Measurements from ENCODE around the gene EPHA10.

Gene EPHA10

DNA sequence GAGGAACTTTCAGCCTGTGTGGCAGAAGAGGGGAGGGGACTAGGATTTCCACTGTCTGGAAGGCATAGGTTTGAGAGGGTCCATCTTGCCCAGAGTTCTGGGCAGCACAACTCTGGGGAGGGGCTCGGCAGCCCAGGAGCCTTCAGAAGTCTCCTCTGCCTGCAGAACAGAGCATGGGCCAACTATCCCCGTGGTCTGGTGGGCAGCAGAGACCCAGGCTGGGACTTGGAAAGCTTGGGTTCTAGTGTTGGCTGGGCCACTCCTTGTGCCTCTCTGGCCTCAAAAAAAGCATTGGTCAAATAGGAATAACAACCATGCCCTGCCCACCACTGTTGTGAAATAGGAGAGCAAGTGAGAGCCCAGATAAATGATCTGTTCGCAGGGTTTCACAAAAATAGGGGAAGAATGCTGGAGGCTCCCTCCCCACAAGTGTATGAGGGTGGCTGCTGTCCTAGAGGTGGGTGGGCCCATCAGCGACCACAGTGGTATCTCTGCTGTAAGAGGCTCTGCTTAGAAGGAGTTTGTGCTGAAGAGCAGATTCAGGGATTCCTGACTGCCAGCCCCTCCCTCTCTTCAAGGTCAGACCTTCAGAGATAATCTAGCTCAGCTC, 8.9 kb downstream of the EPHA10 start:
- TF ChIP-seq EZH2phosphoT487 (IDR thresholded peaks at IDR 0.05; ENCODE audit: borderline replicate concordance), result no peak
- TF ChIP-seq, protein P1, sequence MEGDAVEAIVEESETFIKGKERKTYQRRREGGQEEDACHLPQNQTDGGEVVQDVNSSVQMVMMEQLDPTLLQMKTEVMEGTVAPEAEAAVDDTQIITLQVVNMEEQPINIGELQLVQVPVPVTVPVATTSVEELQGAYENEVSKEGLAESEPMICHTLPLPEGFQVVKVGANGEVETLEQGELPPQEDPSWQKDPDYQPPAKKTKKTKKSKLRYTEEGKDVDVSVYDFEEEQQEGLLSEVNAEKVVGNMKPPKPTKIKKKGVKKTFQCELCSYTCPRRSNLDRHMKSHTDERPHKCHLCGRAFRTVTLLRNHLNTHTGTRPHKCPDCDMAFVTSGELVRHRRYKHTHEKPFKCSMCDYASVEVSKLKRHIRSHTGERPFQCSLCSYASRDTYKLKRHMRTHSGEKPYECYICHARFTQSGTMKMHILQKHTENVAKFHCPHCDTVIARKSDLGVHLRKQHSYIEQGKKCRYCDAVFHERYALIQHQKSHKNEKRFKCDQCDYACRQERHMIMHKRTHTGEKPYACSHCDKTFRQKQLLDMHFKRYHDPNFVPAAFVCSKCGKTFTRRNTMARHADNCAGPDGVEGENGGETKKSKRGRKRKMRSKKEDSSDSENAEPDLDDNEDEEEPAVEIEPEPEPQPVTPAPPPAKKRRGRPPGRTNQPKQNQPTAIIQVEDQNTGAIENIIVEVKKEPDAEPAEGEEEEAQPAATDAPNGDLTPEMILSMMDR (conservative IDR thresholded peaks at IDR 0.05; ENCODE audit: low read length), result no peak
- H2AFZ ChIP-seq (ENCODE audit: low read length), result no peak overlapping the region
- H3K4me1 ChIP-seq (ENCODE audit: insufficient read depth, low read length, poor library complexity, severe bottlenecking), result no peaks in the 10 kb centered on the region
- no peak overlapping the region for H3K9ac ChIP-seq (ENCODE audit: low read depth, low read length, poor library complexity, severe bottlenecking)
- H3K79me2 ChIP-seq (ENCODE audit: insufficient read depth, low read length), result no peaks in the 10 kb centered on the region
- H4K20me1 ChIP-seq (ENCODE audit: insufficient read depth, low read length, poor library complexity, severe bottlenecking), result no peaks in the 10 kb centered on the region
- H3K4me3 ChIP-seq (ENCODE audit: low read length, poor library complexity, severe bottlenecking), result no peak overlapping the region
- no peak overlapping the region for H3K4me2 ChIP-seq (ENCODE audit: low read depth, low read length, poor library complexity, severe bottlenecking)
- no peaks in the 10 kb centered on the region for H3F3A ChIP-seq (ENCODE audit: low read depth)
- no peaks in the 10 kb centered on the region for H3K9me3 ChIP-seq (ENCODE audit: insufficient read depth, low read depth, low read length)
- H3K27me3 ChIP-seq (ENCODE audit: insufficient read depth, low read length, poor library complexity, severe bottlenecking), result no peaks in the 10 kb centered on the region
- no peaks in the 10 kb centered on the region for H3K9me2 ChIP-seq (replicated peaks; ENCODE audit: low read depth, low read length)
- no peaks in the 10 kb centered on the region for H3K36me3 ChIP-seq (ENCODE audit: insufficient read depth, low read length)

DNA sequence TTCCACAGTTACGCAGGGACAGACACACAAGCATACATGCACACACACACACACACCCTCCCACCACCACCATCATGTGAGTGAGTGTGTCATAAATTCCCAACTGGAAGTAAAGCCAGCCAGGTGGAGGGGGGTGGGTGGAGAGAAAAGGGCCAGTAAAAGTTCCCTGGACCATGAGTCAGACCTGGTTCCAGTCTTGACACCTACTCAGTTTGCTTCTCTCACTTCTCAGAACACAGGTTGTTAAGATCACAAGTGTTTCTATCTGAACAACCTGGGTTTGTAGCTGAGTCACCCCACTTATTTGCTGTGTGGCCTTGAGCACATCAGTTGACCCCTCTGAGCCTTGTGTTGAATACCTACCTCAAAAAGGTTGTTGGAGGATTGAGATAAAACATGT, 9.6 kb downstream of the EPHA10 start:
- no peak for TF ChIP-seq EZH2phosphoT487 (IDR thresholded peaks at IDR 0.05; ENCODE audit: borderline replicate concordance)
- TF ChIP-seq, protein P1 (conservative IDR thresholded peaks at IDR 0.05; ENCODE audit: low read length), result no peak
- Histone ChIP-seq H3K79me2 (ENCODE audit: insufficient read depth, low read length) (no peaks in the 10 kb centered on the region), H3K9ac (ENCODE audit: low read depth, low read length, poor library complexity, severe bottlenecking) (no peak overlapping the region), H3K36me3 (ENCODE audit: insufficient read depth, low read length) (no peaks in the 10 kb centered on the region), H3K4me2 (ENCODE audit: low read depth, low read length, poor library complexity, severe bottlenecking) (no peak overlapping the region), H3K9me3 (ENCODE audit: insufficient read depth, low read depth, low read length) (no peaks in the 10 kb centered on the region), H3K9me2 (replicated peaks; ENCODE audit: low read depth, low read length) (no peaks in the 10 kb centered on the region), H3K27me3 (ENCODE audit: insufficient read depth, low read length, poor library complexity, severe bottlenecking) (no peaks in the 10 kb centered on the region), H3F3A (ENCODE audit: low read depth) (no peaks in the 10 kb centered on the region), H3K4me1 (ENCODE audit: insufficient read depth, low read length, poor library complexity, severe bottlenecking) (no peaks in the 10 kb centered on the region), H2AFZ (ENCODE audit: low read length) (no peak overlapping the region), H4K20me1 (ENCODE audit: insufficient read depth, low read length, poor library complexity, severe bottlenecking) (no peaks in the 10 kb centered on the region), H3K4me3 (ENCODE audit: low read length, poor library complexity, severe bottlenecking) (no peak overlapping the region)

DNA sequence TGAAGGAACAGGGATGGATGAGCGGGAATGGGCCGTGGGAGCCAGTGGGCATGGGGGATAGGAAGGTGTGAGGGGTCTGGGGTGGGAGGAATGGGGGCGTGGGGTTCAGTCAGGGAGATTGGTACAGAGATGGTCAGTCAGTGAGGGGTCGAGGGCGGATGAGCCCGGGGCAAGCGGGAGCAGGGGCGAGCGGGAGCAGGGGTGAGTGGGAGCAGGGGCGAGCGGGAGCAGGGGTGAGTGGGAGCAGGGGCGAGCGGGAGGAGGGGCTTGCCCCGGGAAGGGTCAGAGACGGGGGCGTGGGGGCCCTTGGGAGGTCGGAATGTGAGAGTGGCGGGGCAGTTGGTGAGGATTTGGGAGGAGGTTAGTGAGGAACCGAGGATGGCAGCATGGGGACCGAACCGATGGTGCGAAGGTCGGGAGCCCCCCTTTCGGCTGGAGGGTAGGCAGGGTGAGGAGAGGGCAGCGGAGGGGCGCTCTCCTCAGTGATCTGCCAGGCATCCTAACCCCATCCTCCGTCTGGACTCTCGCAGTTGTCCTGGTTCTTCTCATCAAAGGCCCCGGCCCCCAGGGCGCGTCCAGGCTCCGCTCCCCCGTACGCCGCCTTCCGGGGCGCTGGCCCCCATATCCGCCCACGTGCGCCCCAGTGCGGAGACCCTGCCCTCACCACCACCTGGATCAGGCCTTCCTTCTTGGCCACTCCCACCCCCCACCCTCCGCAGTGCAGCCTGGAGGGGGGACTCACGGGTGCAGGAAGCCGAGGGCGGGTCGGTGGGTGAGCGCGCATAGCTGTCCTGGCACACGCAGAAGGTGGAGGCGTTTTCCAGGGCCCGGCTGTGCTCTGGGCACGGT, 11.2 kb downstream of the EPHA10 start:
- TF ChIP-seq, protein P1 (conservative IDR thresholded peaks at IDR 0.05; ENCODE audit: low read length), result no peak
- TF ChIP-seq EZH2phosphoT487 (IDR thresholded peaks at IDR 0.05; ENCODE audit: borderline replicate concordance), result no peak
- H3K9me2 ChIP-seq (replicated peaks; ENCODE audit: low read depth, low read length), result no peaks in the 10 kb centered on the region
- H3K4me2 ChIP-seq (ENCODE audit: low read depth, low read length, poor library complexity, severe bottlenecking), result no peak overlapping the region
- H3K4me3 ChIP-seq (ENCODE audit: low read length, poor library complexity, severe bottlenecking), result no peak overlapping the region
- H3K4me1 ChIP-seq (ENCODE audit: insufficient read depth, low read length, poor library complexity, severe bottlenecking), result no peaks in the 10 kb centered on the region
- no peaks in the 10 kb centered on the region for H3K27me3 ChIP-seq (ENCODE audit: insufficient read depth, low read length, poor library complexity, severe bottlenecking)
- H3K79me2 ChIP-seq (ENCODE audit: insufficient read depth, low read length), result no peaks in the 10 kb centered on the region
- H4K20me1 ChIP-seq (ENCODE audit: insufficient read depth, low read length, poor library complexity, severe bottlenecking), result no peaks in the 10 kb centered on the region
- no peaks in the 10 kb centered on the region for H3K36me3 ChIP-seq (ENCODE audit: insufficient read depth, low read length)
- H3K9me3 ChIP-seq (ENCODE audit: insufficient read depth, low read depth, low read length), result no peaks in the 10 kb centered on the region
- H3K9ac ChIP-seq (ENCODE audit: low read depth, low read length, poor library complexity, severe bottlenecking), result no peak overlapping the region
- H2AFZ ChIP-seq (ENCODE audit: low read length), result no peak overlapping the region
- no peaks in the 10 kb centered on the region for H3F3A ChIP-seq (ENCODE audit: low read depth)
